Hematopoietic multipotent progenitor cell treated with erythropoietin and hydrocortisone succinate and interleukin-3 and kit ligand, for 17 days (in vitro differentiated cells): ENCODE results near the gene MS4A5.
"Not testable (repeated sequence)": the region's sequence is repeated elsewhere in the genome, so short reads cannot be mapped to it uniquely, and the experiment has no call there.

Source experiments
- DNase-seq: peaks from one replicate; pipeline ENCODE4 v3.0.0-alpha.2; 2015; ENCODE audit warnings: low spot score

The MS4A5 gene, protein sequence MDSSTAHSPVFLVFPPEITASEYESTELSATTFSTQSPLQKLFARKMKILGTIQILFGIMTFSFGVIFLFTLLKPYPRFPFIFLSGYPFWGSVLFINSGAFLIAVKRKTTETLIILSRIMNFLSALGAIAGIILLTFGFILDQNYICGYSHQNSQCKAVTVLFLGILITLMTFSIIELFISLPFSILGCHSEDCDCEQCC

GRCh38 chr11:60429272-60429671 lies at the start of gene MS4A5:
Gene MS4A5, plus strand, starts transcription at chr11:60429572. Its CDS starts 103 bp downstream, at chr11:60429675.
- no peak for DNase-seq

DNA sequence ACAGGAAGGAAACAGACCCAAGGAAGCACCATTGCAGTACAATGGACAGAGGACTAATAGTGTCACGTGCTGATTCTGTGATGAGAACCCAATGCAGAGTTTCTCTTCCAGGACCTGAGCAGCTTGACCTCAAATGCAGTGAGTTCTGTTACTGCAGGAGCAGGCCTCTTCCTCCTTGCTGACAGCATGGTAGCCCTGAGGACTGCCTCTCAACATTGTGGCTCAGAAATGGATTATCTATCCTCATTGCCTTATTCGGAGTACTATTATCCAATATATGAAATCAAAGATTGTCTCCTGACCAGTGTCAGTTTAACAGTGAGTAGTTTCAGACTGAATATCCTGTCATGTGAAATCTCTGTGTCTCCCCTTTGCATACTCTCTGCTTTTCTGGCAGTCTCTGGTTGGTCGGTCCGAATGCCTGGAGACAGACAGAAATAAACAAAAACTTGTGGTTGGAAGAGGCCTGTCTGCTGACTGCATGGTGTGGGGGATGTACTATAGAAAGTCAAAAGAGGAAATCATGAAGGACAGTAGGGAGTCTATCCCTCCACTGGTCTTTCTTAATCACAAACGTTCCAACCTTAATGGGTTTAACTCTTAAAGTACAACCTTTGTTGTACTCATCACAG lies 40.0 kb upstream of the MS4A5 start:
- DNase-seq = no peak

GRCh38 chr11:60390419-60390818 lies 39.0 kb upstream of the MS4A5 start:
- no peak for DNase-seq

GRCh38 chr11:60392361-60392760 lies 37.0 kb upstream of the MS4A5 start:
- no peak for DNase-seq

DNA sequence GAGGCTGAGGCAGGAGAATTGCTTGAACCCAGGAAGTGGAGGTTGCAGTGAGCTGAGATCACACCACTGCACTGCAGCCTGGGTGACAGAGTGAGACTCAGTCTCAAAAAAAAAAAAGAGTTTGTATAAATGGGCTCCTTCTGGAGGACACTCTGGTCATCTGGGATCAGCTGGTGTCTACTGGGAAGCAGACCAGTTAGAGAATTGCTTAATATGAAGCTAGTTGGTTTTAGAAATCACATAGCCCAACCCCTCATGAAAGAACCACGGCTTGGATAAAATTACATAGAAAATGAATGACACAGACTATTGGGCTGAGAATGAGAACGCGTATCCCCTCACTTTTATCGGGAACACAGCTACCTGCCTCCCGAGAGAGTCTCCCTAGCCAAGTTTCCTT lies 36.4 kb upstream of the MS4A5 start:
- DNase-seq = no peak

DNA sequence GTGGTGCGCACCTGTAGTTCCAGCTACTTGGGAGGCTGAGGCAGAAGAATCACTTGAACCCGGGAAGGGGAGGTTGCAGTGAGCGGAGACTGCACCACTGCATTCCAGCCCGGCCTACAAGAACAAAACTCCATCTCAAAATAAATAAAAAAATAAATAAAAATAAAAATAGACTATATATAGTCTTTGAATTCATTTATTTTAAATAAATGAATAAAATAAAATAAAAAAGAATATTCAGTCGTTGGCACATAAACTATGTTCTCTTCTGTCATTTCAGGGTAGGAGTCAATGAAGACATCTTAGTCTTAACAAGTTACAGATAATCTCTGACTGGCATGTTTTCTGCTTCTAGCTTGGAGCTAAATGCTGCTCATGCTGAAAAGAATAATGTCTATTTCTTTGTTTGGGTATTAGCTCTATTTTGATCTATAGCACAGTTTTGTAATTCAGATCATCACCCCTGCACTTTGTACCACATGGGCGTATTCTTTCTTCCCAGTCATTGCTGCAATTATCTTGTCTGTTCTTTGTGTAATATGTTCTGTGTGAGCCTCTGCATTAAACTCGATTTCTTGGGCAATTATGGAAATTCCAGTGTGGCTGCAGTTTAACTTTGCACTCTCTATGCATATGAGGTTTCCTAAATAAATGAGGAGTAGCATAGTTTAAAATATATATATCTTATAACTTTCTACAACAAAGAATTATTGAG lies 34.5 kb upstream of the MS4A5 start:
- DNase-seq = no peak

GRCh38 chr11:60396382-60396781 lies 33.0 kb upstream of the MS4A5 start, which contains the start of gene MS4A14:
Gene MS4A14, plus strand, starts transcription at chr11:60396459. Its CDS starts 120 bp downstream, at chr11:60396579.
- no peak for DNase-seq

GRCh38 chr11:60396799-60397198 lies 32.6 kb upstream of the MS4A5 start:
- DNase-seq = no peak

DNA sequence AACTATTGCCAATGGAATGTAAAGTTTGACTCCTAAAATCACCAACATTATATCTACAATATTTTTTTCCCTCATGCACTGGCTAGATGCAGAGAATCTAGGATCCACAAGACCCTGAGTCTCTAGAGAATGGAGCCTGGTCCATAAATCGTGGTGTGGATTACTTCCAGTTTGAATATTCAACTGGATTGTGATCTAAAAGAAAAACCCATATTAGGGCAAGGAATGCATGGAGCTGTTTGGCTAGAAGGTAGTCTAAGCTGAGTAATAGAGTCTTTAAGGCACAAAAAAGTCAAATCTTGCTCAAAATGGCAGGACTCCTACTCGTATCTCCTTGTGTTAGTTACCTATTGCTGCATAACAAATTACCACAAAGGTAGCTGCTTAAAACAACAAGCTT lies 9.4 kb upstream of the MS4A5 start:
- DNase-seq = no peak

DNA sequence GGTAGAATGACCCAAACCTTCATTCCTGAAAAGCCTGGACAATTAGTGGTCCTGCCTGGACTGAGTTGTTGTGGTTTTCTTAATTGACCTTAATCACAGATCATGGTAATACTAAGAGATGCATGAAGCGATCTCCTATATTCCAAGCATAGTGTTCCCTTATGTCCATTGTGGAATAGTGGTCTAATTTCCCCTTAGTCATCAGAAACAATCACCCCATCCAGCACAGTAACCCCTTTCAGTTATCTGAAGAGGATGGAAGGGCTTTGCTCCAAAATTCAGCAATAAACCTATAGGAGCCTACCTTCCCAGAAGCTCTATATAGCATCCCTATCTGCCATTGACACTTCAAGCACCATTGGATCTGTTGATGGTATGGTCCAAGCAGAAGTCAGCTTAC lies 6.8 kb upstream of the MS4A5 start:
- no peak for DNase-seq

DNA sequence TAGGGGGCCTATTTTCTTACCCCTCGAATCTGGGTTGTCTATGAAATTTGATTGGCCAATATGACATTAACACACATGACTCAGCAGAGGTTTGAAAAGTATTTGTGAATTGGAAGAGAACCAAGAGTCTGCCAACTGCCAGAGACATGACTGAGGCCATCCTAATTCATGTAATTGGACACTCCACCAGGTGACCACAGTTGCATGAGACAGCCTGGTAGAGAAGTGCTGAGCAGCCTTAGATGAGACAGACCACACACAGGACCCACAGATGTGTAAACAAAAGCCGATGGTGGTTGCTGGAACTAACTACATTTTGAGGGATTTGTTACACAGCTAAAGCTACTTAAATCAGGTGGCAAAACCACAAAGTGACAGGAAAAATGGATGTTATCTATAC lies 855 bp upstream of the MS4A5 start:
- no peak for DNase-seq

GRCh38 chr11:60431251-60431650 lies 1.9 kb downstream of the MS4A5 start:
- no peak for DNase-seq

DNA sequence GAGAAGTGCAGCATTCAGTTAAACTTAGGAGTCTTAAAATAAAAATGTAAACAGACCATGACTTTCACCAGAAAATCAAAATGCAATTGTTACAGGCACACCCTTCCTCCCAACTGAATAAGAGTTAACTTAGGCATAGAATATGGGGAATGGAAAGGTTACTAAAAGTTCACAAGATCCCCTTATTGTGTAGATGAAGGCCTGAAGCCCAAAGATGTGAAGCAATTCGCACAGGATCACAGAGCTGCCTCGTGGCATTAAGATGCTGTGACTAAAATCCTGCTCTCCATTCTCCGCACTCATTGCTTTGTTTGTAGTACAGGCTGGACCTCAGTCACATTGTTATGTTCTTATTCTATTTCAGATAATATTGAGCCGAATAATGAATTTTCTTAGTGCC lies 4.0 kb downstream of the MS4A5 start:
- no peak for DNase-seq

- DNase-seq = no peak
Measured at GRCh38 chr11:60447070-60447469, 17.7 kb downstream of the MS4A5 start.

DNA sequence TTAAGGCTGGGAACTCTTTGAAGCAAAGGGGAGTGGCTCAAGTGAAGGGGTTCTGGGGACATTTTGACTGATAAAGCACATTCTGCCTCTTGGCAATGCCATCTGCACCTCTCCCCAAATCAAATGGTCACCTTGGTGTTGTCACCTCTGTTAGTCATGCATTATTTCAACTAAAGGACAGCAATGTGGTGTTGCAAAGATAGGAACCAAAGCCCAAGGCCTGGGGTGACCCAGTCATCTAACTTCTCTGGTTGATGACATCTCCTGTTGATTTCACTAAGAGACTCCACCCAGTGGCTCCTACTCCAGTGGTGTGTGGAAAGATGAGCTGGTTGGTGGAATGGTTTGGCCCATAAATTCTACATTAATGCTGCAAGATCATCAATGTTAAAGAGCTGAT lies 18.5 kb downstream of the MS4A5 start:
- DNase-seq = no peak

- not testable (repeated sequence) for DNase-seq
Measured at GRCh38 chr11:60451185-60451584, 21.8 kb downstream of the MS4A5 start.

GRCh38 chr11:60454212-60454611 lies 24.8 kb downstream of the MS4A5 start:
- DNase-seq = no peak

DNA sequence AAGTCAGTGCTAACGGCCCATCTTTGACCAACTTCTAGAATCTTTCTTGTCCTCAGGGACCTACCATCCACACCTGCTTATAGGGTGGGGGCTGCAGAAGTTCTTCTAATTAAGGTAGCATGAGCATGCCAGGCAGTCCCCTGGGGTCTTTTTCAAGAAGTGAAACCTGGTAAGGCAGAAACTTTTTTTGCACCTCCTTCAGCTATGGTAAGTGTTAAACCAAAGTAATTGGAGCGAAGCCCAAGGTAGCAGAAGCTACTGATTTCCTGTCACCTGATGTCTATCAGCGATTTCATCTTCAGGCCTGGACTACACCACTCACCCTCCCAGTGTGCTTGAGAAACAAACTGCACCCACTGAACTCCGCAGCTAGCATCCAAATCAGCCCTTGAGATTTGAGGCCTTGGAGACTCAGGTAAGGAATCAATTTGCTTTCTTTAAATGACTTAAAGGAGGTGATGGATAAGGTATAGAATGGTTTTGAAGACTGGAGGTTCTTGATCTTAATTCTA lies 26.2 kb downstream of the MS4A5 start, which contains the start of gene MS4A1:
MS4A1 (plus strand) TSS at position 317 of the 512 bp plus-strand sequence. CDS start 6,528 bp downstream, outside the sequence.
- no peak for DNase-seq

GRCh38 chr11:60457576-60457975 lies 28.2 kb downstream of the MS4A5 start:
- DNase-seq = no peak

- no peak for DNase-seq
Measured at GRCh38 chr11:60459345-60459744, 30.0 kb downstream of the MS4A5 start.

GRCh38 chr11:60468829-60469228 lies 39.5 kb downstream of the MS4A5 start:
- DNase-seq = no peak

GRCh38 chr11:60469723-60470122 lies 40.4 kb downstream of the MS4A5 start:
- DNase-seq = no peak

DNA sequence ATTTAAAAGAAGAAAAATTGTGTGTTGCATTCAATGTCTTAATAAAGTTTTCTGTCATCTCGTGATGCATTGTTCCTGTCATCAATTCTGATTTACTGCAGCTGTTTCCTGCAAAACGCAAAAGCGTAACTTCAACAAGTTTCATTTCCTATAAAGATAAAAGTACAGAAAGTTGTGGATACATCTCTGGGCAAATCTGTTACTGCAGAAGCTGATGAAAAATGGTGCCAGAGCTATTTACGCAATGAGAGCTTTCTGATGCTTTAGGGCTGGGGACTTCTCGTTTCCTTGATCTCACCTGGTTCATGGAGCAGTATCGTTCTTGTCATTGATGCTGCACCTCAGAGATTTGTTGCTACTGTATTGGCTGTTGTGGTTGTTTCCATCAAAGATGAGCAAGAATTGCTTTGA lies 47.7 kb downstream of the MS4A5 start:
- DNase-seq = no peak
